B cell (primary cell): ENCODE results near the gene CELF4.

ENCODE experiments used
- EZH2 ChIP-seq: IDR thresholded peaks from 2 replicates; pipeline ENCODE4 v1.6.1; 2012; ENCODE audit warnings: borderline replicate concordance, low read depth, mild to moderate bottlenecking, moderate library complexity, low read length; ENCODE audit not compliant: insufficient read depth, poor library complexity, severe bottlenecking
- TF ChIP-seq, protein P1 (sequence below): fragments of 200-600 bp; IDR thresholded peaks from one replicate; pipeline ENCODE4 v1.8.0; 2022; ENCODE audit warnings: antibody characterized with exemption, mild to moderate bottlenecking

DNA sequence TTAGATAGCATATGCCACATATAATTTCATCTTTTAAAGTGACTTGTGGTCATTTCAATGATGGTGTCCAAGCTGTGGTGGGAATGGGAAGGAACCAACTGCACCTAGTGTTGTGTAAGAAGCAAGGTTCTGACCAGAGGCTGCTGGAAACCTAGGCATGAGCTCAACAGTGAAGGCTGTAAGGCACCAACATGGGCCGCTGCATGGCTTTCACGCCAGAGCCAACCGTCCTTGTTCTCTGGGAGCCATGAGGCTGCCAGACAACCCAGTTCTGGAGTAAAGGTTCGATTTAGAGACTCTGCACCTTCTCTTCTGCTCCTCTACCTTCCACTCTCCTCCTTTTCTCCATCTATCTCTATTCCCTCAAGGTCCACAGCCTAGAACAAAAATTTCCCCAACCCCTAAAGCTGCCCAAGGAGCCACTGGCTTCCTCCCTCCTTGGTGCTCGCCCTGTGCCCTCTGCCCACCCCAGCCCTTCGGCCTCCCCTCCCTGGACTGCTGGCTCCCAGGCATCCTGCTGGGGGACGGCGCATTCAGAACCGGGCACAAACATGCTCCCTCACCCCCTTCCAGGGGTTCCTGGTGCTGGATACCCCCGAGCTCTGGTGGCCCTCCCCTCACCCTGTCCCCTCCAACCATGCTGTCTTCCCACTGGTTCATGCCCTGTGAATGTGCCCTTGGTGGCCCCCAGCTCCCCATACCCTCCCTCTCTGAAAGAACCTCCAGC is 305.1 kb downstream of the CELF4 start:
- TF ChIP-seq, protein P1, sequence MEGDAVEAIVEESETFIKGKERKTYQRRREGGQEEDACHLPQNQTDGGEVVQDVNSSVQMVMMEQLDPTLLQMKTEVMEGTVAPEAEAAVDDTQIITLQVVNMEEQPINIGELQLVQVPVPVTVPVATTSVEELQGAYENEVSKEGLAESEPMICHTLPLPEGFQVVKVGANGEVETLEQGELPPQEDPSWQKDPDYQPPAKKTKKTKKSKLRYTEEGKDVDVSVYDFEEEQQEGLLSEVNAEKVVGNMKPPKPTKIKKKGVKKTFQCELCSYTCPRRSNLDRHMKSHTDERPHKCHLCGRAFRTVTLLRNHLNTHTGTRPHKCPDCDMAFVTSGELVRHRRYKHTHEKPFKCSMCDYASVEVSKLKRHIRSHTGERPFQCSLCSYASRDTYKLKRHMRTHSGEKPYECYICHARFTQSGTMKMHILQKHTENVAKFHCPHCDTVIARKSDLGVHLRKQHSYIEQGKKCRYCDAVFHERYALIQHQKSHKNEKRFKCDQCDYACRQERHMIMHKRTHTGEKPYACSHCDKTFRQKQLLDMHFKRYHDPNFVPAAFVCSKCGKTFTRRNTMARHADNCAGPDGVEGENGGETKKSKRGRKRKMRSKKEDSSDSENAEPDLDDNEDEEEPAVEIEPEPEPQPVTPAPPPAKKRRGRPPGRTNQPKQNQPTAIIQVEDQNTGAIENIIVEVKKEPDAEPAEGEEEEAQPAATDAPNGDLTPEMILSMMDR: no peak
- no peak for TF ChIP-seq EZH2
